Keratinocyte (primary cell): ENCODE results near the gene PRKD1. TPM values are rescaled to one million over a fixed set of nuclear protein-coding genes. Genes with fewer than 3 reads are reported as not detected.

Source experiments
- DNase-seq: peaks from one replicate; pipeline ENCODE4 v3.0.0-alpha.2; 2011; ENCODE audit warnings: low read depth, missing footprints, low spot score
- FAIRE-seq: peaks from 2 replicates; lab custom pipeline; 2011; peaks lifted over from hg19 to GRCh38; lab: Jason Lieb, UNC
- H2AFZ ChIP-seq: 2 replicates; pipeline ENCODE4 v1.6.0; 2012; ENCODE audit warnings: low read length, control low read depth, inconsistent platforms; ENCODE audit not compliant: control insufficient read depth
- H3K27ac ChIP-seq: 2 replicates; pipeline ENCODE4 v1.5.1; 2011; ENCODE audit warnings: low read length; ENCODE audit not compliant: control insufficient read depth, insufficient read depth
- H3K27me3 ChIP-seq: 3 replicates; pipeline ENCODE4 v1.6.0; 2011; ENCODE audit warnings: low read length; ENCODE audit not compliant: control insufficient read depth, insufficient read depth; ENCODE audit errors: extremely low read depth
- H3K36me3 ChIP-seq, 2 experiments: 2 replicates in 1 of 2; 3 replicates in 1 of 2; pipeline ENCODE4 v1.5.1; 2011; ENCODE audit warnings: low read length in 2 of 2, mild to moderate bottlenecking in 1 of 2; ENCODE audit not compliant: control insufficient read depth in 2 of 2, insufficient read depth in 2 of 2; ENCODE audit errors: extremely low read depth in 1 of 2
- H3K4me1 ChIP-seq: 3 replicates; pipeline ENCODE4 v1.5.1; 2011; ENCODE audit warnings: low read length; ENCODE audit not compliant: control insufficient read depth, insufficient read depth; ENCODE audit errors: extremely low read depth
- H3K4me2 ChIP-seq: 3 replicates; pipeline ENCODE4 v1.6.0; 2011; ENCODE audit warnings: low read depth, low read length; ENCODE audit not compliant: control insufficient read depth, insufficient read depth; ENCODE audit errors: extremely low read depth
- H3K4me3 ChIP-seq, 3 experiments: fragments of 200-600 bp in 1 of 3; sonication (generic) in 1 of 3; 2 replicates in 2 of 3; 3 replicates in 1 of 3; pipeline ENCODE4 v1.5.1; 2011 to 2016; ENCODE audit warnings: low read length in 3 of 3, mild to moderate bottlenecking in 3 of 3, control low read depth in 2 of 3, inconsistent platforms in 1 of 3, low read depth in 1 of 3, mixed read lengths in 1 of 3, mixed run types in 1 of 3, moderate library complexity in 1 of 3; ENCODE audit not compliant: control insufficient read depth in 2 of 3, insufficient read depth in 2 of 3; ENCODE audit errors: extremely low read depth in 1 of 3
- H3K79me2 ChIP-seq: 2 replicates; pipeline ENCODE4 v1.6.0; 2012; ENCODE audit warnings: low read length; ENCODE audit not compliant: control insufficient read depth, insufficient read depth
- H3K9ac ChIP-seq: 3 replicates; pipeline ENCODE4 v1.6.0; 2011; ENCODE audit warnings: low read length; ENCODE audit not compliant: control insufficient read depth, insufficient read depth; ENCODE audit errors: extremely low read depth
- H3K9me1 ChIP-seq: 3 replicates; pipeline ENCODE4 v1.6.0; 2011; ENCODE audit warnings: low read length; ENCODE audit not compliant: control insufficient read depth, insufficient read depth; ENCODE audit errors: extremely low read depth
- H3K9me3 ChIP-seq: 2 replicates; pipeline ENCODE4 v1.5.1; 2012; ENCODE audit warnings: low read depth, low read length; ENCODE audit not compliant: control insufficient read depth
- H4K20me1 ChIP-seq: 3 replicates; pipeline ENCODE4 v1.6.0; 2011; ENCODE audit warnings: low read length; ENCODE audit not compliant: control insufficient read depth, insufficient read depth; ENCODE audit errors: extremely low read depth
- EZH2 ChIP-seq: IDR thresholded peaks from one replicate; pipeline ENCODE4 v1.6.1; 2012; ENCODE audit warnings: inconsistent platforms, mild to moderate bottlenecking, low read length, moderate library complexity
- dilution Hi-C: fragments of 300-500 bp; cut with MboI; formaldehyde crosslinking; loops from one replicate; pipeline ENCODE4 v1.7.0; 2020; ENCODE audit warnings: low sequenced_read_pairs; ENCODE audit not compliant: extremely low pct_ligation_motif_present
- polyA plus RNA-seq, 5 experiments: library from polyadenylated mRNA; depleted of rRNA in 3 of 5; stranded (reverse) in 3 of 5; stranded (forward) in 1 of 5; unstranded in 1 of 5; fragments of >200 nt; gene quantifications; 1 replicate in 1 of 5; 2 replicates in 3 of 5; 3 replicates in 1 of 5; pipeline versions ENCODE4 v1.2.1 to v1.2.3, GENCODE V29; 2011 to 2012; ENCODE audit warnings: missing spikeins in 2 of 5, low read depth in 1 of 5, low replicate concordance in 1 of 5
- TF ChIP-seq, protein P1 (sequence below), 3 experiments: IDR thresholded peaks in 1 of 3; conservative IDR thresholded peaks in 1 of 3; optimal IDR thresholded peaks in 1 of 3; 2 replicates in 2 of 3; 3 replicates in 1 of 3; pipeline versions ENCODE3 to v1.5.1; 2011; ENCODE audit warnings: low read length in 3 of 3, mild to moderate bottlenecking in 3 of 3, moderate library complexity in 2 of 3, control low read depth in 1 of 3, inconsistent platforms in 1 of 3; ENCODE audit not compliant: insufficient read depth in 2 of 3; ENCODE audit errors: extremely low read depth in 1 of 3

Gene PRKD1
- polyA plus RNA-seq, 1 donor (not counting 4 experiments of a cell fraction or from before 2014, with no cell fraction given): 0.49 TPM

DNA sequence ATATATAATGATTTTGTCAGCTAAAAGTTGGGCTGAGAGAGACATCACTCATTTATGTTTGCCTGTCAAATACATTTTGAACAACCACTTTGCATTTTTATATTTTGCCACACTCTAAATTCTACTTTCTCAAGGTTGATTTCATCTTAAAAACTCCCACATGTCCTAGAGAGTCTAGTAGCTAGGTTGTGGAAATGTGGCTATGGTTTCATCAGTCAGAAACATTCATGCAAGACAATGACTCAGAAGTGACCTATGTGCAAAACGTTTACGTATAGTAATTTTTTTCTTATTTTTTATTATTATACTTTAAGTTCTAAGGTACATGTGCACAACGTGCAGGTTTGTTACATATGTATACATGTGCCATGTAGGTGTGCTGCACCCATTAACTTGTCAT is 27.4 kb upstream of the PRKD1 start:
- dilution Hi-C loops: no loop called here

DNA sequence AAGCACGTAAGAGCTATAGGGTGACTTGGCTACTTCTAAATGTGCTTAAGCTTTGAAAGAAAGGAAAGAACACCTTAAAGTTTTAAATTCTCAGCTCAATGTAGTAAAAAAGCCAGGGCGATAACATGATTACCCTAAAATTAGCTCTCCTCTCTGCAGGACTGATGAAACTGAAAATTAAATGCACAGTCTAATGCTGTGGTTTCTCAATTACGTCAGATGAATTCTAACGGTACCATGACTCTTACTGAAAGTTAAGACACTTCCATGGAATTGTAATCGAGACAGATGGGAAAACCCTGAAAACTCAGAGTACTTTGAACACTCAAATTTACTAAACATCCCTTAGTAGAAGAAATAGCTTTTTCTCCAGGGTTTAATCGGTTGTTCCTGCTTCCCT is 25.9 kb upstream of the PRKD1 start:
- Histone ChIP-seq H2AFZ (no peak overlapping the region), H3K36me3 (no peaks in the 10 kb centered on the region), H4K20me1 (no peaks in the 10 kb centered on the region), H3K27ac (no peak overlapping the region), H3K4me2 (no peak overlapping the region), H3K9me3 (no peaks in the 10 kb centered on the region), H3K9me1 (no peaks in the 10 kb centered on the region), H3K79me2 (no peaks in the 10 kb centered on the region), H3K27me3 (no peaks in the 10 kb centered on the region), H3K4me1 (no peaks in the 10 kb centered on the region), H3K4me3 (no peak overlapping the region), H3K9ac (no peak overlapping the region)
- no peak for TF ChIP-seq EZH2
- TF ChIP-seq, protein P1, sequence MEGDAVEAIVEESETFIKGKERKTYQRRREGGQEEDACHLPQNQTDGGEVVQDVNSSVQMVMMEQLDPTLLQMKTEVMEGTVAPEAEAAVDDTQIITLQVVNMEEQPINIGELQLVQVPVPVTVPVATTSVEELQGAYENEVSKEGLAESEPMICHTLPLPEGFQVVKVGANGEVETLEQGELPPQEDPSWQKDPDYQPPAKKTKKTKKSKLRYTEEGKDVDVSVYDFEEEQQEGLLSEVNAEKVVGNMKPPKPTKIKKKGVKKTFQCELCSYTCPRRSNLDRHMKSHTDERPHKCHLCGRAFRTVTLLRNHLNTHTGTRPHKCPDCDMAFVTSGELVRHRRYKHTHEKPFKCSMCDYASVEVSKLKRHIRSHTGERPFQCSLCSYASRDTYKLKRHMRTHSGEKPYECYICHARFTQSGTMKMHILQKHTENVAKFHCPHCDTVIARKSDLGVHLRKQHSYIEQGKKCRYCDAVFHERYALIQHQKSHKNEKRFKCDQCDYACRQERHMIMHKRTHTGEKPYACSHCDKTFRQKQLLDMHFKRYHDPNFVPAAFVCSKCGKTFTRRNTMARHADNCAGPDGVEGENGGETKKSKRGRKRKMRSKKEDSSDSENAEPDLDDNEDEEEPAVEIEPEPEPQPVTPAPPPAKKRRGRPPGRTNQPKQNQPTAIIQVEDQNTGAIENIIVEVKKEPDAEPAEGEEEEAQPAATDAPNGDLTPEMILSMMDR (optimal IDR thresholded peaks at IDR 0.05 in 1 of 3, IDR thresholded peaks at IDR 0.05 in 1 of 3, conservative IDR thresholded peaks at IDR 0.05 in 1 of 3; ENCODE audit: extremely low read depth in 1 of 3, insufficient read depth in 2 of 3, low read length in 3 of 3): no peak
- DNase-seq: no peak
- dilution Hi-C loops: no loop called here
- FAIRE-seq: no peak

More for the DNA sequence above, 27.4 kb upstream of the PRKD1 start:
- TF ChIP-seq EZH2: no peak
- TF ChIP-seq, protein P1 (optimal IDR thresholded peaks at IDR 0.05 in 1 of 3, IDR thresholded peaks at IDR 0.05 in 1 of 3, conservative IDR thresholded peaks at IDR 0.05 in 1 of 3; ENCODE audit: extremely low read depth in 1 of 3, insufficient read depth in 2 of 3, low read length in 3 of 3): no peak
- H3K9me3 ChIP-seq: no peaks in the 10 kb centered on the region
- H3K4me1 ChIP-seq: no peaks in the 10 kb centered on the region
- H4K20me1 ChIP-seq: no peaks in the 10 kb centered on the region
- no peaks in the 10 kb centered on the region for H3K36me3 ChIP-seq
- H3K9ac ChIP-seq: no peak overlapping the region
- FAIRE-seq (no peak), DNase-seq (no peak)
- no peak overlapping the region for H3K4me2 ChIP-seq
- no peak overlapping the region for H2AFZ ChIP-seq
- no peaks in the 10 kb centered on the region for H3K9me1 ChIP-seq
- no peaks in the 10 kb centered on the region for H3K27me3 ChIP-seq
- no peak overlapping the region for H3K4me3 ChIP-seq
- H3K79me2 ChIP-seq: no peaks in the 10 kb centered on the region
- no peak overlapping the region for H3K27ac ChIP-seq
